Type B pancreatic cell (in vitro differentiated cells): ENCODE data around the gene FAM120B. TPM values are rescaled to one million over a fixed set of nuclear protein-coding genes. Genes with fewer than 3 reads are reported as not detected.
A peak's percentile ranks its signal among the peaks of the same experiment; 100 is the strongest.

Experiments
- DNase-seq: peaks from one replicate; pipeline ENCODE4 v3.0.0; 2021; ENCODE audit warnings: mixed read lengths; ENCODE audit not compliant: unreplicated experiment; ENCODE audit errors: extremely low spot score
- H3K27ac Mint-ChIP-seq: 2 replicates; pipeline ENCODE4 v1.8.0; 2021; ENCODE audit warnings: mild to moderate bottlenecking, mixed read lengths
- H3K27me3 Mint-ChIP-seq: 2 replicates; pipeline ENCODE4 v1.8.0; 2021; ENCODE audit warnings: mixed read lengths
- H3K36me3 Mint-ChIP-seq: 2 replicates; pipeline ENCODE4 v1.8.0; 2021; ENCODE audit warnings: mixed read lengths
- H3K4me1 Mint-ChIP-seq: one replicate; pipeline ENCODE4 v1.8.0; 2021; ENCODE audit warnings: mixed read lengths; ENCODE audit not compliant: unreplicated experiment
- H3K4me3 Mint-ChIP-seq: 2 replicates; pipeline ENCODE4 v1.8.0; 2021; ENCODE audit warnings: mild to moderate bottlenecking, mixed read lengths
- H3K9me3 Mint-ChIP-seq: 2 replicates; pipeline ENCODE4 v1.8.0; 2021; ENCODE audit warnings: mixed read lengths
- CTCF ChIP-seq: fragments of 200-600 bp; sonication (generic); conservative IDR thresholded peaks from 2 replicates; pipeline ENCODE4 v1.5.0; 2021; ENCODE audit warnings: antibody characterized with exemption, mild to moderate bottlenecking
- long read RNA-seq: library from polyadenylated mRNA; unstranded; transcript quantifications from one replicate; pipeline ENCODE4 v2.0.0, GENCODE V29; 2020
- total RNA-seq: library from RNA; stranded (reverse); gene quantifications from 2 replicates; pipeline ENCODE4 v1.2.1, GENCODE V29; 2021; ENCODE audit warnings: low replicate concordance

The FAM120B gene
- 37.7 and 40.5 TPM in 2 replicates for total RNA-seq
- long read RNA-seq, full-length matches to known transcripts: 12 of 45 reads
- long read RNA-seq, partial matches to known transcripts: 18 of 45 reads
- long read RNA-seq, other reads (novel, unspliced or antisense): 15 of 45 reads

- Mint-ChIP-seq H3K36me3 (peaks cover 4% of the 10 kb centered on the region), H3K27me3 (peaks cover 9% of the 10 kb centered on the region), H3K9me3 (peaks cover 5% of the 10 kb centered on the region), H3K4me1 (peaks cover 28% of the 10 kb centered on the region), H3K27ac (peak within 1 kb of the TSS; percentile 90), H3K4me3 (peak within 1 kb of the TSS; percentile 94)
- no peak for TF ChIP-seq CTCF
- peak; percentile 97 for DNase-seq
These were observed at the start of gene FAM120B for GRCh38 chr6:170306324-170307079. Gene FAM120B, plus strand, starts transcription at chr6:170306758. Its CDS starts 10,633 bp downstream, at chr6:170317391.

- no peak for TF ChIP-seq CTCF
- no peak overlapping the region for H3K4me3 Mint-ChIP-seq
- peaks cover 6% of the 10 kb centered on the region for H3K27me3 Mint-ChIP-seq
- no peaks in the 10 kb centered on the region for H3K36me3 Mint-ChIP-seq
- H3K9me3 Mint-ChIP-seq: no peaks in the 10 kb centered on the region
- H3K27ac Mint-ChIP-seq: no peak overlapping the region
- DNase-seq: no peak
- peaks cover 17% of the 10 kb centered on the region for H3K4me1 Mint-ChIP-seq
These were observed 49.2 kb upstream of the FAM120B start for GRCh38 chr6:170257376-170257775.

GRCh38 chr6:170258407-170258806, 48.2 kb upstream of the FAM120B start:
- Mint-ChIP-seq H3K9me3 (no peaks in the 10 kb centered on the region), H3K27ac (no peak overlapping the region), H3K36me3 (no peaks in the 10 kb centered on the region), H3K4me3 (no peak overlapping the region), H3K4me1 (peaks cover 20% of the 10 kb centered on the region), H3K27me3 (peaks cover 9% of the 10 kb centered on the region)
- TF ChIP-seq CTCF: no peak
- DNase-seq: no peak

- no peak for DNase-seq
- no peak for TF ChIP-seq CTCF
- H3K27me3 Mint-ChIP-seq: peaks cover 9% of the 10 kb centered on the region
- H3K9me3 Mint-ChIP-seq: no peaks in the 10 kb centered on the region
- no peak overlapping the region for H3K27ac Mint-ChIP-seq
- no peaks in the 10 kb centered on the region for H3K36me3 Mint-ChIP-seq
- H3K4me3 Mint-ChIP-seq: no peak overlapping the region
- peaks cover 11% of the 10 kb centered on the region for H3K4me1 Mint-ChIP-seq
These were observed 47.3 kb upstream of the FAM120B start for GRCh38 chr6:170259278-170259677.

GRCh38 chr6:170260686-170261085, 45.9 kb upstream of the FAM120B start:
- TF ChIP-seq CTCF: peak; percentile 28
- no peaks in the 10 kb centered on the region for H3K9me3 Mint-ChIP-seq
- peaks cover 6% of the 10 kb centered on the region for H3K27me3 Mint-ChIP-seq
- no peak overlapping the region for H3K27ac Mint-ChIP-seq
- H3K36me3 Mint-ChIP-seq: no peaks in the 10 kb centered on the region
- no peak for DNase-seq
- no peak overlapping the region for H3K4me3 Mint-ChIP-seq
- H3K4me1 Mint-ChIP-seq: peaks cover 9% of the 10 kb centered on the region
